ENCODE results near the gene SORCS2. TPM values are rescaled to one million over a fixed set of nuclear protein-coding genes. Genes with fewer than 3 reads are reported as not detected.

The SORCS2 gene
- total and polyA plus RNA-seq, 4 donors, result 2.2 to 7.7 (median 2.5) TPM

GRCh38 chr4:7358100-7358735, 165.9 kb downstream of the SORCS2 start:
- H3K36me3 ChIP-seq (ENCODE audit: control insufficient read depth in 4 of 4, insufficient read depth in 4 of 4, low read length in 4 of 4), result no peaks in the 10 kb centered on the region
- H3K27me3 ChIP-seq (ENCODE audit: control insufficient read depth in 3 of 3, insufficient read depth in 3 of 3, low read length in 2 of 3), result no peaks in the 10 kb centered on the region
- H3K9me3 ChIP-seq (ENCODE audit: control insufficient read depth in 4 of 4, insufficient read depth in 3 of 4, low read length in 3 of 4), result no peaks in the 10 kb centered on the region
- no peak overlapping the region for H3K27ac ChIP-seq (ENCODE audit: low read depth in 1 of 2, low read length in 1 of 2)
- H3K4me3 ChIP-seq, result no peak overlapping the region
- H3K9ac ChIP-seq (ENCODE audit: insufficient read depth in 1 of 2, low read length in 2 of 2), result no peak overlapping the region
- no peak for DNase-seq
- 61 to 78% methylated on average over 11 of the region's 11 CpGs for WGBS, 2 donors
- H3K4me1 ChIP-seq (ENCODE audit: control insufficient read depth in 5 of 5, insufficient read depth in 5 of 5, low read length in 5 of 5), result peaks cover 0 to 77% (median 17%) of the 10 kb centered on the region in 5 donors
- peak; percentile 63 for ATAC-seq (ENCODE audit: insufficient read depth, low FRiP score)
- no peak for TF ChIP-seq CTCF (IDR thresholded peaks at IDR 0.05; ENCODE audit: control extremely low read depth, extremely low read depth)

- Histone ChIP-seq H3K9me3 (ENCODE audit: control insufficient read depth in 4 of 4, insufficient read depth in 3 of 4, low read length in 3 of 4) (no peaks in the 10 kb centered on the region), H3K36me3 (ENCODE audit: control insufficient read depth in 4 of 4, insufficient read depth in 4 of 4, low read length in 4 of 4) (no peaks in the 10 kb centered on the region), H3K27me3 (ENCODE audit: control insufficient read depth in 3 of 3, insufficient read depth in 3 of 3, low read length in 2 of 3) (no peaks in the 10 kb centered on the region), H3K27ac (ENCODE audit: low read depth in 1 of 2, low read length in 1 of 2) (no peak overlapping the region), H3K9ac (ENCODE audit: insufficient read depth in 1 of 2, low read length in 2 of 2) (no peak overlapping the region), H3K4me3 (no peak overlapping the region), H3K4me1 (ENCODE audit: control insufficient read depth in 5 of 5, insufficient read depth in 5 of 5, low read length in 5 of 5) (peaks cover 0 to 66% (median 9%) of the 10 kb centered on the region in 5 donors)
- DNase-seq, result peak; percentile 44 to 54 (median 50)
- peak; percentile 70 for ATAC-seq (ENCODE audit: insufficient read depth, low FRiP score)
- 47 to 64% methylated on average over 13 of the region's 13 CpGs for WGBS, 2 donors
- TF ChIP-seq CTCF (IDR thresholded peaks at IDR 0.05; ENCODE audit: control extremely low read depth, extremely low read depth), result no peak
These were observed 167.2 kb downstream of the SORCS2 start for GRCh38 chr4:7359400-7360062.

GRCh38 chr4:7360806-7361205, 168.5 kb downstream of the SORCS2 start:
- no peak overlapping the region for H3K9ac ChIP-seq (ENCODE audit: insufficient read depth in 1 of 2, low read length in 2 of 2)
- no peaks in the 10 kb centered on the region for H3K36me3 ChIP-seq (ENCODE audit: control insufficient read depth in 4 of 4, insufficient read depth in 4 of 4, low read length in 4 of 4)
- H3K4me1 ChIP-seq (ENCODE audit: control insufficient read depth in 5 of 5, insufficient read depth in 5 of 5, low read length in 5 of 5), result peaks cover 0 to 63% (median 14%) of the 10 kb centered on the region in 5 donors
- H3K27me3 ChIP-seq (ENCODE audit: control insufficient read depth in 3 of 3, insufficient read depth in 3 of 3, low read length in 2 of 3), result no peaks in the 10 kb centered on the region
- no peaks in the 10 kb centered on the region for H3K9me3 ChIP-seq (ENCODE audit: control insufficient read depth in 4 of 4, insufficient read depth in 3 of 4, low read length in 3 of 4)
- TF ChIP-seq CTCF (IDR thresholded peaks at IDR 0.05; ENCODE audit: control extremely low read depth, extremely low read depth), result no peak
- no peak overlapping the region for H3K27ac ChIP-seq (ENCODE audit: low read depth in 1 of 2, low read length in 1 of 2)
- WGBS, 2 donors, result 67 to 68% methylated on average over 8 of the region's 8 CpGs
- no peak overlapping the region for H3K4me3 ChIP-seq
- no peak for ATAC-seq (ENCODE audit: insufficient read depth, low FRiP score)
- DNase-seq, result peak; percentile 33 to 69 (median 60)
